Activated naive CD8-positive, alpha-beta T cell treated with anti-CD3 and anti-CD28 coated beads, Interleukin-2, amount 50 U/mL, for 16 hours (primary cell): ENCODE measurements around the gene SIAH2.
A peak's percentile ranks its signal among the peaks of the same experiment; 100 is the strongest.
"Not testable (repeated sequence)": the region's sequence is repeated elsewhere in the genome, so short reads cannot be mapped to it uniquely, and the experiment has no call there.

ENCODE experiments used
- DNase-seq: peaks from one replicate; pipeline ENCODE4 v3.0.0-alpha.2; 2020; ENCODE audit warnings: low read depth, low spot score

The SIAH2 gene, protein sequence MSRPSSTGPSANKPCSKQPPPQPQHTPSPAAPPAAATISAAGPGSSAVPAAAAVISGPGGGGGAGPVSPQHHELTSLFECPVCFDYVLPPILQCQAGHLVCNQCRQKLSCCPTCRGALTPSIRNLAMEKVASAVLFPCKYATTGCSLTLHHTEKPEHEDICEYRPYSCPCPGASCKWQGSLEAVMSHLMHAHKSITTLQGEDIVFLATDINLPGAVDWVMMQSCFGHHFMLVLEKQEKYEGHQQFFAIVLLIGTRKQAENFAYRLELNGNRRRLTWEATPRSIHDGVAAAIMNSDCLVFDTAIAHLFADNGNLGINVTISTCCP

DNA sequence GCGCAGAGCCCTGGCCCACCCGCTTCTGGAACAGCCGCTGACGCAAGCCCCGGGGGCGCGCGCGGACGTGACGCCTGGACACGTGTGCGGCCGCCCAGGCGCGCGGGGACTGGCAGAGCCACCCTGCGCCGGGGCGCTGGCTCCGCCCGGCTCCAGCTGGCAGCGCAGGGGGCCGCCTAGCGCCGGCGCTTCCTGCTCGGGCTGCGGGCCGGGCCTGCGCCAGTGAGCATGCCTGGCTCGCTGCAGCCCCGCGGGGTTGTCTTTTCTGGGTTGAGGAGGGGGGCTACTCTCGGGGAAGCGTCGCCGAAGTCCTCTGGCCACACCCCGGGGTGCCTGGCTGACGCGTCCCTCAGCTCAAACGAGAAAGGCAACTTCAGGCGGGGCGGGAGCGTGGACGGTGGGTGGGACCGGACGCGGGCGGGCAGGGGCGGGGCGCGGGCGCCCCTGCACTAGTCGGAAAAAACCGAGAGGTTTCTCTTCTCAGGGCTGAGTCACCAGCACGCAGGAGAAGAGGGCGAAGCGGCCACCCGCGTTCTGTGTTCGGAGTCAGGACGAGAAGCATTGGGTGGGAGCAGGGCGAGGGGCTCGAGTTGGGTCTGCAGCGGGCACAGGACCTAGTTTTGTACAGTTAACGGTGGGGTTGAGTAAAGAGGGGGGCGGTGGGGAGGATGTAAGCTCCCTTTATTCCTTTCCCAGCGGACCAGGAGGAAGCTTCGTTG lies at the start of gene SIAH2:
Gene SIAH2, minus strand, starts transcription at position 48 of the 719 bp plus-strand sequence. CDS start 320 bp downstream, outside the sequence.
- DNase-seq: peak; percentile 88

DNA sequence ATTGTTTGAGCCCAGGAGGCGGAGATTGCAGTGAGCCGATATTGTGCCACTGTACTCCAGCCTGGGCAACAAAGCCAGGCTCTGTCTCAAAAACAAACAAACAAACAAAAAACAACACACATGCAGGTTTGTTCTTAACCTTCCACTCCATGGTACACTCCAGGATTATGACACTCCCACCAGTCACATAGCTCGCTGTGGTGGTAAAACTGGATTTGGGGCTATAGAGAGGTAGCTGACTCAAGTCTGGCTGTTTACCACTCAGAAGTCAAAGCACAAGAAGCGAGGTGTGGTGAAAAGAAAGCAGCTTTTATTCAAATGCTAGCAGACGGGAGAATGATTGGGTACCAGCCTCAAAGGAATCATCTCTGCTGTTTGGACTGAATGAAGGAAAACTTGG lies 49.0 kb upstream of the SIAH2 start:
- DNase-seq: no peak

DNA sequence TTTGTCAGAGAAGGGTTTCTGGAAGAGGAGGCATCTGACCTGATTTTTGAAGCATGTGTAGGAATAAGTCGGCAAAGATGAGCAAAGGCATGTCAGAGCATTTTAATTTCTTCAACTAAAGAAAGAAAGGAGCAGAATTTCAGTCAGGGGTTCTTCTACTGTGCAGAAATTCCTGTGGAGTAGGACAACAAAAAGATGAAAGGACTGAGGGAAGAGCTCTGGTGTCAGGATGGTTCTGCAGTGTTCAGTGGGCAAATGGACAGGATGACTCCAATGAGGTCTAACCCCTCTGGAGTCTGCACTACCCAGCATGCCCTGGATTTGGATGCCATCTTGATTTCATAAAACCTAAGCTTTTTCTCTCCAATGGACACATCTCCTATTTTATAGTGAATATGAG lies 47.7 kb upstream of the SIAH2 start:
- no peak for DNase-seq

DNA sequence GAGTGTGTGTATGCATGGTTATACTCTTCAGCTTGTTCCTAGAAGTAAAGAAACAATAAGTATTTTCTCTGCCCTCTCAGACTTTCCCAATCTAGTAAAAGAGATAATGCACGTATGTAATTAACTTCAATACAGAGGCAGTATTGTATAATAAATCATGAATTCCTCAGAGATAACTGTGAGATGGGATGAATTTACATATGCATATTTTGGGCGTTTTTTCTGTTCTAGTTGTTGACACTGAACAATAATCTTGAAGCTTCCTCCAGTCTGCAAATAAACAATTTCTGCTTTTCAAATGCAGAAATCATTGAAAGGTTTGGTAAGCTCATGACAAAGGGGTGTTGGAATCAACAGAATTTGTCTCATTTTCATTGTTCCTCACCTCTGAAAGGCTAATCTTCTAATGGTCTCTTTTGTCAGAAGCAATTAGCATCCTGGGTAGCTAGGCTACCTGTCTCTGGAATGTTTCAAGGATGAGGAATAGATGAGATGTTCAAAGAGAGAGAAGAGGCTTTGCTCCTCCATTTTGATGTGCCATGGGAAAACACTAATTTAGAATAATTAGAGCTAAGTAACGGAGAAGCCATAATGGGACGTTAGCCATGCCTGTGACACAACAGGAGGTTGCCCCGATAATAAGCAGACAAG lies 43.3 kb upstream of the SIAH2 start:
- DNase-seq: no peak

DNA sequence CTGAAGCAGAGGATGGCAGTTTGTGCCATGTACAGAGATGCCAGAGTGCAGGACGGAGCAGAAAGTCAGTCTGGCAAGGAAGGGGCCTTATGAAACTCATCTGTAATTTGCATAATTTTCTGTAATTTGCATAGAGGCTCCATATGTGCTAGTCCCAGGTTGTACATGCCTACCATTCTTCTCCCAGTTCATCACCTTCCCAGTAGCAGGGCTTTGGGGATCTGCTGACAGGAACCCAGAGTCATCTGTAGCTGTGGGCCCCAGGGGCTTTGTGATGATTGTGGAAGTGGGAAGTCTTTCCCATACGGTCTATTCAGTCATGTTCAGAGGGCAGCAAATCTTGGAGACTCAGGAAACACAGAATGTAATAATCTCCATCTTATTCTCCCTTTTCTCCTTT lies 42.4 kb upstream of the SIAH2 start:
- no peak for DNase-seq

DNA sequence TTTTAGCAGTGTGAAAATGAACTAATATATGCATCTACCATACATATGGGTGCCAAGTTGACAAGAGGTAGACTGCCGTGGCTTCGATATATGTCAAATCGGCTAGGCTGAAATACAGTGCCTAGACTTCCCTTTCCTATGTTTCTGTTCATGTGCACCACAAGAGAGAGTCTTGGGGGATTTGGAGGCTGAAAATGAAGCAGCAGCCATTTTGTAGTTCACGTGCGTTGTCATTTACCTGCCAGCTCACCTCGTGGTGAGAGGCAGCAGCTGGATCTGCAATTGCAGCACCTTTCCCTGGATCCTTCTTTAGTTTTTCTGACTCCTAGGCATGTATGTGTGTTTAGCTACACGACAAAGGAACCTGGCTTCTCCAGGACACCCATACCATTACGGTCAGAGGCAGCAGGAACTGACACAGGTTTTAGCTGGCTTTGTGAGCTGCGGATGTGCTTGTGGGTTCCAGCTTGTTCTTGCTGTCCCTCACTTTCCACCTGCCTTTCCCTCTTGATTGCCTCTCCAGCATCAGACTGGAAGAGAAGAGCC lies 40.5 kb upstream of the SIAH2 start:
- DNase-seq: no peak

DNA sequence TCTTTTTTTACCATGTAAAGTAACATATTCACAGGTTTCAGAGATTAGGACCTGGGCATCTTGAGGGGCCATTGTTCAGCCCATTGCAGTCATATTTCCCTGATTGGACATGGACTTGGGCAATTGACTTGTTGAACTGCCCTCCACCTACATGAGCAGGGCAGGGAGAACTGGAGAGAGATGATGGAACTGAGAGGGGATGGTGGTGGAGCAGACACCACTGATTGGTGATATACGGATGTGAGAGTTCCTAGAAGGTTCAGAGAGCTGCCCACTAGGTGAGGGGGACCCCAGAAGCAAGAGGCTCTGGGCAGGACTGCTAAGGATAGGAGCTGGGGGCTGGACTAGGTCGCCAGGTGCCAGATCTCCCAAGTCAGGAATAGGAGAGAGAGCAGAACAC lies 37.8 kb upstream of the SIAH2 start:
- DNase-seq: no peak

DNA sequence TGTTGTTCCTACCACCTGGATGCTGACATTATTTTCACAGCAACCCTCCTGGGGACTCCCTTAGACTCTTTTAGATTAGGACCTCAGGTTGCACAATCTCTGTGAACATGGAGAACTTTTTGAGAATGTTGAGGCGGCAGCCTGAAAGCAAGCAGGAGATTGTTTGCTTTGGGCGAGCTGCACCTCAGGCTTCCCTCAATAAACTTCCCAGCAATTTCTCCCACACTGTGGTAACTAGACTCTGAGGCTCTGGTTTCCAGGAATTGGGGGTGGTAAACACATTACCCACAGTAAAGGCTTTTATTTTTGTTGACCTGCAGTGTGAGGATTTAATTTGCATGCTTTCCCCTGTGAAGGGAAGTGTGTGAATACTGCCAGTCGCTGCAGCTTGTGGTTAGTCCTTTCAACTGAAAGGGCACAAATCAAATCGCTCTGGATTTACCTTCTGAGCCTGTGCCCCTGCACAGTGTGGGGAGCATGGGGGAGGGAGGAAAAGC lies 35.2 kb upstream of the SIAH2 start:
- DNase-seq: no peak

DNA sequence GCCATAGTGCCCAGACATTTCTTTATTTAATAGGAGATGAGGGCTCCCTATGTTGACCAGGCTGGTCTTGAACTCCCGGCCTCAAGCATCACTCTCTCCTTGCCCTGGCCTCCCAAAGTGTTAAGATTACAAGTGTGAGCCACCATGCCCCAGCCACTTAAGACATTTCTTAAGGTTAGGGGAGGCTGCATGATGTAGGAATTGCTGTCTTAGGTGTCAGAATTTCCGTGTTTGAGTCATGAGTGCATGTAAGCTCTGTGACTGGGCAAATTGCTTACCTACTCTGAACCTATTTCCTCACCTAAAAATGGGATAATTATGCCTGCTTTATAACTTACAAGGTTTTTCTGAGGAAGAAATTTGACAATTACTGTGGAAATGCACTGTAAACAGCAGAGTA lies 34.2 kb upstream of the SIAH2 start:
- DNase-seq: no peak

DNA sequence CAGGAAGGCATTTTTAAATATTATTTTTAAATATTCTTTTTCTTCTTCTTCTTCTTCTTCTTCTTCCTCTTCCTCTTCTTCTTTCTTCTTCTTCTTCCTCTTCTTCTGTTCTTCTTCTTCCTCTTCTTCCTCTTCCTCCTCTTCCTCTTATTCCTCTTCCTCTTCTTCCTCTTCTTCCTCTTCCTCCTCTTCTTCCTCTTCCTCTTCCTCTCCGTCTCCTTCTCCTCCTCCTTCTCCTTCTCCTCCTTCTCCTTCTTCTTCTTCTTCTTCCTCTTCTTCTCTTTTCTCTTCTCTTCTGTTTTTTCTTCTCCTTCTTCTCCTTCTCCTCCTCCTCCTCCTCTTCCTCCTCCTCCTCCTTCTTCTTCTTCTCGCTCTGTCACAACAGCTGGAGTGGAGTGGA lies 33.6 kb upstream of the SIAH2 start:
- DNase-seq: not testable (repeated sequence)

DNA sequence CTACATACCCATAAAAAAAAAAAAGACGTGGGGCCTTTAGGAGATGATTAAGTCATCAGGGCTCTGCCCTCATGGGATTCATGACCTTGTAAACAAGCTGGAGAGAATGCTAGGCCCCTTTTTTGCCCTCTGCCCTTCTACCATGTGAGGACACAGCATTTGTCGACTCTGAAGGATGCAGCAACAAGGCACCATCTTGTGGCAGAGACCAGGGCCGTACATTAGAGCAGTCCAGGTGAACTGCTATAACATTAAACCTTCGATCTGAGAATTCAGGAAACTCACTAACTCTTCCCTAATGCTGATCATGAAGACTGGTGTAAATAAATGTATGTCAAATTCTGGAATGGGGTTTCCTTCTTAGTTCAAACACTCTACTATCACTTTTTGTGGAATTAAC lies 30.7 kb upstream of the SIAH2 start:
- no peak for DNase-seq

DNA sequence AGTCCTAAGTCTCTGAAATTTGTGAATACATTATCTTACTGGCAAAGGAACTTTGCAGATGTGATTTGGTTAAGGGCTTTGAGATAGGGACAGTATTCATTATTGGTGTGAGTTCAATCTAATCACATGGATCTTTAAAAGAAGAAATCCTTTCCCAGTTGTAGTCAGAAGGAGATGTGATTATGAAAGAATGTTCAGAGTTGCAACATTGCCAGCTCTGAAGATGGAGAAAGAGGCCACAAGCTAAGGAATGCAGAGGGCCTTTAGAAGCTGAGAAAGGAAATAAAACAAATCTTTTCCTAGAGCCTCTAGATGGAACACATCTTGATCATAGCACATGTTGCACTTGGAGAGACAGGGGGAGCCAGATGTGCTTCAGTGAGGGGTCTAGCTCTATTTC lies 27.7 kb upstream of the SIAH2 start:
- no peak for DNase-seq

DNA sequence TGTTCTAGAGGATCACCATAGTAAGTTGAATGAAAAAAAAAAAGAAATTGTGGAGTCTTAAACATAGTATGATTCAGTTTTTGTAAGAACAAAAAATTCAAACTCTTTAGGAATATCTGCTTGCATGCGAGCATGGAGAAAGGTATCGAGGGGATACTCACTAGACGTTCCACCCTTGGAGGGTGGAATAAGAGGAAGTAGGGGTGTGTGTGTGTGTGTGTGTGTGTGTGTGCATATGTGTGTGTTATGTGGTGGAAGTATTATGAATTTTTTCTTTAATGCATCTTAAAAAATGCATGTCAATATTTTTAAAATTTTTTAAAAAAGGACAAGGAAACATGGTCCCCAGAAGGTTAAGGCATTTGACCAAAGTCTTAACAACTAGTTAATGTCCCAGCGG lies 26.5 kb upstream of the SIAH2 start:
- no peak for DNase-seq

DNA sequence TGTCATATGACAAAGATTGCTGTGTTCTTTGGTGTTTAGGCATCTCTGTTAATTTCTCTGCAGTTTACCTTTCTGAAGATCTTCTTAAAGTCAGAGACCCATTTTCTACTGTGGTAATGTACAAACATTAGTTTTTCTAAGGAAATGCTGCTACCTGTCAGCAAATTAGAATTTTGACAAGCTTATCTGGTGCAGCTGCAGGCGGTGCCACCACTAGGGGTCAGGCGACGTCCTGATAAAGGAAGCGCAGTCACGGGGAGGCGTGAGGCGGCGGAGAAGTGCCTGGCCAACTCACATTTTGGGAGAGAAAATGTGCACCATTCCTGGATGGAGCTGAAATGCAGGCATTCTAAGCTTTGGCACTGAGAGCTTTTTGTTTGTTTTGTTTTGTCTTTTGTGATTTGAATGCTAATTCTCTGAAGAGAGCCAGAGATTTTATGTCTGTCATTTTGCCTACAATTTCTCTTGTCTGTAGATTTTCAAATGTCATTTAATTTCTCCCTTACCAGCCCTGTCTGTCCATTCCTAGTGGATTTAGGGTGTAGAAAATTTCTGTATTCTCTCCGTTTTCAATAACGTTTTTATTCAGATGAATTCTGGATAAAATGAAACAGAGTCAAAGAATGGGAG lies 24.9 kb upstream of the SIAH2 start:
- peak; percentile 47 for DNase-seq

DNA sequence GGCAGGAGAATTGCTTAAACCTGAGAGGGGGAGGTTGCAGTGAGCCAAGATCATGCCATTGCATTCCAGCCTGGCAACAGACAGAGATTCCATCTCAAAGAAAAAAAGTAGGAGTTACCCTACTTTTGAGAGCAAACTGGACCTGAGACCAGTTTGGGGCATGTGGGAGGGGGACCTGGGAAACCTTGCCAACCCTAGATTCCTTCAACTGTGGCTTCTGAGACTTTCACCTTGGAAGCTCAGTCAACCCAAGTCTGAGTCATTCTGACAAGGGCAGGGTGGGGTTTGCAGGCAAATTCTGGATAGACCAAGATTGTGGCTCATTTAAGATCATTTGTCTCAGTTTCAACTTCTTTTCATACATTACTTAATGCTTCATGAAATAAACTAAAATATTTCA lies 23.8 kb upstream of the SIAH2 start:
- no peak for DNase-seq

DNA sequence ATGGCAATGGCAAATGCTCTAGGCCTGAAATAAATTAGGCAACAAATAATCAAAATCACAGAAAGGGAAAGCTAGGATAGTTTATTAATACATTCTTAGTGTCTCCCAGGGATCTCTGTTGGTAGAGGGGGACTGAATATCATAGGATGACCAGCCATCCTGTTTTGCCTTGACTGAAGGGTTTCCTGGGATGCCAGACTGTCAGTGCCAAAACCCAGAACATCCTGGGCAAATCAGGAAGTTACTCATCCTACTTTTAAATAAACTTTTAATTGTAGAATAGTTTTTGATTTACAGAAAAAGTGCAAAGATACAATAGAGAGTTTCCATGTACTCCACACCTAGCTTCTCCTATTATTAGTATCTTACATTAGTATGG lies 21.8 kb upstream of the SIAH2 start:
- DNase-seq: no peak

DNA sequence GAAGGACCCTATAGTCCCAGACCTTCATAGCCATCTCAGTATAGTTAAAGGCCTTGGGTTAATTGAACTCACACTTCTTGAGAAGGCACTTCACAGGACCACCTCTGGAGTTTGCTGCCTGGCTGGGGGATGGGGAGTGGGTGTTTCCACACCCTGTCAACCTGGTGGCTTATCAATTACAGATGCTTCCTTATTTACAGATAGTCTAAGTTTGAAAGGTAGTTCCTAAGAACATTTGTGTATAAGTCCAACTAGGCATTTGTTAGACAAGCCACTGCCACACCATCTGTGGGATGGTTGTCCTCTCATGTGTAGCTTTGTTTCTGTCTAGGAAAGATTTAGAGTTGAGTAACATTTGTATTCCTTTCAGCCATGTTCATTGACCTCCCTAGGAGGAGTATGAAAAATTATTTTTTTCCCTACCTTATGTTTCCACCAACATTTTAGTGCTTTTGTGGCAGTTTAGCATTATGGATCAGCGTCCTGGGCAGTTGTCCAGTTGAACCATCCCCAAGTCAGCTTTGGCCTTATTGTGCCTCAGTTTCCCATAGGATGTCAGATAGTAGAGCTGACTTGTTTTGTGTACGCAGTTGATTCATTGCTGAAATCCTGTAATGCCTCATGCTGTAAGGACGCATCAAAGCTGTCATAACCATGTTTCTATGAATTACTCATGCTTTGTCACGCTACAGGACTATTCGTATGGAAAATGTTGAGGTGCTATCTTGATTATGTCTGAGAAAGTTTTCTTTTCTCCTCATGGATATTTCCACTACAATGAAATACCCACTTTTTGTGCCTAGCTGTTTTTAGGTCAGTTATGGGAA lies 21.2 kb upstream of the SIAH2 start:
- no peak for DNase-seq

DNA sequence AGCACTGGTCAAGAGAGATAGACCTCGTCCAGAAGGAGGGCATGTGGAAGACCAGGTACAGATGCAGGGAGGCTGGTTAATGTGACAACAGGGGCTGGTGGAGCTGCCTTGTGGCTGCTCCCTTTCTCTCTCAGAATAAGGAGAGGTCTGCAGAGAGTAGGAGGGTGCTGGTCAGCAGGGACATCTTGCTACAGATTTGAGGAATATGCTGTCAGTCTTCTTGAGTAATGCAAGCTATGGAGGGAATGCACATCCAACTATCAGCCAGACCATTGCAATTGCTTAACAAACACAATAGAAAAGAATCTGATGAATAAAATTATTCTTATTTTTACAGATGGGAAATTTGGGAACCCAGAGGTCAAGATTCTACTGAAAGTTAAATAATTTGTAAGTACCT lies 20.3 kb upstream of the SIAH2 start:
- no peak for DNase-seq

DNA sequence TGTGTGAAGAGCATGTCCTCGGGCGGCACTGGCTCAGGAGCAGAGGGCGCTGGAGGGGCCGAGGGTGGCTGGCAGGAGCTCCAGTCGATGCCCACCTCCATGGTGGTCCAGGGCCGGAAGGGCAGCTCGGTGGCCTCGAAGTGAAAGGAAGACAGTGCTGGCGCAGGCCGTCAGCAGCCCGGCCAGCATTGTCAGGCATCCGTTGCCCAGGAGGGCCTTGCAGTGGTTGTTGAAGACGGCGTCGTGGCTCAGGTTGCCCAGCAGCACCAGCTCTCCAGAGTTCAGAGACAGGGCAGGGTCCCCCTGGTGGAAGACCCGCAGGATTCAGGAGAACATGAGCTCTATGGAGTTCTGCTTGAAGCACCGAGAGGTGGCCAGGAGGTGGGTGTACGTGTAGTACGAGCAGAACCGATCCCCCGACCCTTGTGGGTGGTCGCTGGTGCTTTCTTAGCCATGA lies 16.5 kb upstream of the SIAH2 start:
- no peak for DNase-seq

DNA sequence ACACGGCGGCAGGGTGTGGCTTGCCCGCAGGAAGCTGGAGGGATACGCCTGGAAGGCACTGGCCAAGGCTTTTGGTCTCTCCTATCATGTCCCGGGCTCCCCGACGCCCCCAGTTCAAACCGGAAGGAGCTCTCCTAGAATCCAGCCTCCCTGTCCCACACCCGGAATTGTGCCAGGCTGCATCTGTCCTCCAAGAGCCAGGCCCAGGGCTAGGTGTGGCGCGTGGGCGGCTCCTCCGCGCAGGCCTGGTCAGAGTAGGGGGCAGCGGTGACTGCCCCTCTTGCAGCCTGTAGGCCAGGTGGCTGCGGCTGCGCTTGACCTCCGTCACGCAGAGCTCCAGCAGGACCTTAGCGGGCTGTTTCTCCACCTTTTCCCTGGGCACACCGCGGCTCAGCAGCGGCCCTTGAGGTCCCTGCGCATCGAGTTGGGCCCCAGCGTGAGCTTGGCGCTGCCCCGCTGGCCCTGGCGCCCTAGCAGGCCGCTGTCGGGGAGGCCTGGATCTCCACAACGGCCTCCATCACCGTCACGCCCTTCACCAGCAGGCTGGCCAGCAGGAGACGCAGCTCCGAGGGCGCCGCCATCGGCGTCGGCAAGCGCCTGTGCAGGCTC lies 15.9 kb upstream of the SIAH2 start:
- no peak for DNase-seq
